ENCODE results near the gene NNT.
"Not testable (repeated sequence)": the region's sequence is repeated elsewhere in the genome, so short reads cannot be mapped to it uniquely, and the experiment has no call there.

NNT gene

GRCh38 chr5:43588842-43589241 is 14.1 kb upstream of the NNT start:
- H3K4me3 ChIP-seq (ENCODE audit: low read depth, low read length): no peak overlapping the region
- TF ChIP-seq POLR2A (IDR thresholded peaks at IDR 0.05; ENCODE audit: extremely low read depth, insufficient read length) (no peak), MYC (IDR thresholded peaks at IDR 0.05; ENCODE audit: low read depth, low read length) (no peak)
- TF ChIP-seq, protein P1, sequence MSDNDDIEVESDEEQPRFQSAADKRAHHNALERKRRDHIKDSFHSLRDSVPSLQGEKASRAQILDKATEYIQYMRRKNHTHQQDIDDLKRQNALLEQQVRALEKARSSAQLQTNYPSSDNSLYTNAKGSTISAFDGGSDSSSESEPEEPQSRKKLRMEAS (IDR thresholded peaks at IDR 0.05; ENCODE audit: low read depth, low read length): no peak
- TF ChIP-seq, protein P2, sequence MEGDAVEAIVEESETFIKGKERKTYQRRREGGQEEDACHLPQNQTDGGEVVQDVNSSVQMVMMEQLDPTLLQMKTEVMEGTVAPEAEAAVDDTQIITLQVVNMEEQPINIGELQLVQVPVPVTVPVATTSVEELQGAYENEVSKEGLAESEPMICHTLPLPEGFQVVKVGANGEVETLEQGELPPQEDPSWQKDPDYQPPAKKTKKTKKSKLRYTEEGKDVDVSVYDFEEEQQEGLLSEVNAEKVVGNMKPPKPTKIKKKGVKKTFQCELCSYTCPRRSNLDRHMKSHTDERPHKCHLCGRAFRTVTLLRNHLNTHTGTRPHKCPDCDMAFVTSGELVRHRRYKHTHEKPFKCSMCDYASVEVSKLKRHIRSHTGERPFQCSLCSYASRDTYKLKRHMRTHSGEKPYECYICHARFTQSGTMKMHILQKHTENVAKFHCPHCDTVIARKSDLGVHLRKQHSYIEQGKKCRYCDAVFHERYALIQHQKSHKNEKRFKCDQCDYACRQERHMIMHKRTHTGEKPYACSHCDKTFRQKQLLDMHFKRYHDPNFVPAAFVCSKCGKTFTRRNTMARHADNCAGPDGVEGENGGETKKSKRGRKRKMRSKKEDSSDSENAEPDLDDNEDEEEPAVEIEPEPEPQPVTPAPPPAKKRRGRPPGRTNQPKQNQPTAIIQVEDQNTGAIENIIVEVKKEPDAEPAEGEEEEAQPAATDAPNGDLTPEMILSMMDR (IDR thresholded peaks at IDR 0.05; ENCODE audit: low read depth, low read length): no peak
- DNase-seq (ENCODE audit: low read depth): no peak

- DNase-seq (ENCODE audit: low read depth): no peak
- H3K4me3 ChIP-seq (ENCODE audit: low read depth, low read length): no peak overlapping the region
- TF ChIP-seq, protein P1 (IDR thresholded peaks at IDR 0.05; ENCODE audit: low read depth, low read length): no peak
- no peak for TF ChIP-seq MYC (IDR thresholded peaks at IDR 0.05; ENCODE audit: low read depth, low read length)
- TF ChIP-seq, protein P2 (IDR thresholded peaks at IDR 0.05; ENCODE audit: low read depth, low read length): no peak
- TF ChIP-seq POLR2A (IDR thresholded peaks at IDR 0.05; ENCODE audit: extremely low read depth, insufficient read length): no peak
Measured at GRCh38 chr5:43589310-43589709, 13.7 kb upstream of the NNT start.

DNA sequence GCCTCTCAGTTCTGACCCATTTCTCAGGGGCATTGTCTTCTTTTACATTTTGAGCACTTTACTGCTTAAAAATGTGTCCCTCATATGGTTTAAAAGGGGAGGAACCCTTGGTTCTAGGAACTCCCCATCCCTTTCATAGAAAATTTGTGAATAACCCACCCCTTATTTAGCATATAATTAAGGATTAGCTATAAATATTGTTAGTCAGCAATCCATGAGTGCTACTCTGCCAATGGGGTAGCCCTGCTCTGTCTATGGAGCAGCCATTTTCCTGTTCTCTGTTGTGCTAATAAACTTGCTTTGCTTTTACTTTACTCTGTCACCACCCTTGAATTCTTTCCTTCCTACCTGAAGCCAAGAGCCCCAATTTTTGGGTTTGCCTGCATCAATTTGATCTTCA is 12.3 kb upstream of the NNT start:
- TF ChIP-seq, protein P2 (IDR thresholded peaks at IDR 0.05; ENCODE audit: low read depth, low read length): no peak
- H3K4me3 ChIP-seq (ENCODE audit: low read depth, low read length): no peak overlapping the region
- no peak for DNase-seq (ENCODE audit: low read depth)

GRCh38 chr5:43592363-43592762 is 10.6 kb upstream of the NNT start:
- TF ChIP-seq POLR2A (IDR thresholded peaks at IDR 0.05; ENCODE audit: extremely low read depth, insufficient read length) (no peak), MYC (IDR thresholded peaks at IDR 0.05; ENCODE audit: low read depth, low read length) (no peak)
- TF ChIP-seq, protein P1 (IDR thresholded peaks at IDR 0.05; ENCODE audit: low read depth, low read length): no peak
- TF ChIP-seq, protein P2 (IDR thresholded peaks at IDR 0.05; ENCODE audit: low read depth, low read length): no peak
- DNase-seq (ENCODE audit: low read depth): no peak
- no peak overlapping the region for H3K4me3 ChIP-seq (ENCODE audit: low read depth, low read length)

GRCh38 chr5:43598927-43599326 is 4.1 kb upstream of the NNT start:
- not testable (repeated sequence) for DNase-seq (ENCODE audit: low read depth); H3K4me3 ChIP-seq (ENCODE audit: low read depth, low read length)

- DNase-seq (ENCODE audit: low read depth): peak; percentile 68
- H3K4me3 ChIP-seq (ENCODE audit: low read depth, low read length): peak overlapping the region; percentile 75
Measured at GRCh38 chr5:43601454-43602260, 1.3 kb upstream of the NNT start.

More at GRCh38 chr5:43601454-43602260, 1.3 kb upstream of the NNT start:
- TF ChIP-seq, protein P1 (IDR thresholded peaks at IDR 0.05; ENCODE audit: low read depth, low read length): peak; percentile 23; the same call in 1 of the 2 replicates
- no peak for TF ChIP-seq POLR2A (IDR thresholded peaks at IDR 0.05; ENCODE audit: extremely low read depth, insufficient read length)

Measured in NB4 (cell line).